Naive B cell (primary cell): ENCODE measurements around the gene GRK5. TPM values are rescaled to one million over a fixed set of nuclear protein-coding genes. Genes with fewer than 3 reads are reported as not detected.
A peak's percentile ranks its signal among the peaks of the same experiment; 100 is the strongest.
"Not testable (repeated sequence)": the region's sequence is repeated elsewhere in the genome, so short reads cannot be mapped to it uniquely, and the experiment has no call there.

Experiments
- ATAC-seq, 2 donors: fragments of 150-1000 bp; cut with Tn5 transposase; 2 replicates each; pipeline ENCODE4 v1.10.0; 2021; ENCODE audit warnings: low read depth in 2 of 2, mild to moderate bottlenecking in 2 of 2, moderate library complexity in 2 of 2
- DNase-seq: peaks from one replicate; pipeline ENCODE4 v3.0.0; 2022
- H3K27ac Mint-ChIP-seq, 6 donors: one replicate each; pipeline ENCODE4 v1.8.0; 2020 to 2022; ENCODE audit warnings: mild to moderate bottlenecking in 6 of 6, mixed read lengths in 6 of 6, moderate library complexity in 5 of 6, inconsistent platforms in 2 of 6
- H3K27me3 Mint-ChIP-seq, 3 donors: one replicate each; pipeline ENCODE4 v1.8.0; 2021 to 2022; ENCODE audit warnings: mixed read lengths in 3 of 3, mild to moderate bottlenecking in 1 of 3
- H3K36me3 Mint-ChIP-seq, 2 donors: one replicate each; pipeline ENCODE4 v1.8.0; 2020 to 2022; ENCODE audit warnings: mixed read lengths in 2 of 2, inconsistent platforms in 1 of 2, mild to moderate bottlenecking in 1 of 2
- H3K4me1 Mint-ChIP-seq, 3 donors: one replicate each; pipeline ENCODE4 v1.8.0; 2020 to 2022; ENCODE audit warnings: mixed read lengths in 3 of 3, inconsistent platforms in 1 of 3, mild to moderate bottlenecking in 1 of 3, moderate library complexity in 1 of 3
- H3K4me3 Mint-ChIP-seq, 8 donors: one replicate each; pipeline ENCODE4 v1.8.0; 2020 to 2022; ENCODE audit warnings: mild to moderate bottlenecking in 8 of 8, mixed read lengths in 8 of 8, moderate library complexity in 8 of 8, inconsistent platforms in 2 of 8
- H3K9me3 Mint-ChIP-seq, 7 donors: one replicate each; pipeline ENCODE4 v1.8.0; 2020 to 2022; ENCODE audit warnings: mixed read lengths in 7 of 7, mild to moderate bottlenecking in 5 of 7, inconsistent platforms in 2 of 7, moderate library complexity in 1 of 7
- polyA plus RNA-seq, 6 donors: library from polyadenylated mRNA; unstranded; fragments of 300-500 nt; fragmentation: Illumina TruSeq; gene quantifications; one replicate each; pipeline ENCODE4 v1.2.3, GENCODE V29; 2021; ENCODE audit warnings: low read depth in 6 of 6

The GRK5 gene
- polyA plus RNA-seq, 6 donors from 2014 or later = 7.2 to 24.6 (median 13.7) TPM

- H3K4me1 Mint-ChIP-seq = peaks cover 35 to 64% (median 64%) of the 10 kb centered on the region in 3 donors
- peaks cover 0 to 3% (median 0%) of the 10 kb centered on the region in 7 donors for H3K9me3 Mint-ChIP-seq
- H3K36me3 Mint-ChIP-seq = peaks cover 0 to 7% of the 10 kb centered on the region in 2 donors
- no peak for DNase-seq
- H3K27ac Mint-ChIP-seq = peak overlapping the region in 5 of 6 donors; percentile 47 to 96 (median 67)
- no peak overlapping the region for H3K4me3 Mint-ChIP-seq
- H3K27me3 Mint-ChIP-seq = no peaks in the 10 kb centered on the region
- ATAC-seq = no peak
Observed at GRCh38 chr10:119238577-119238976, 31.2 kb downstream of the GRK5 start.

DNA sequence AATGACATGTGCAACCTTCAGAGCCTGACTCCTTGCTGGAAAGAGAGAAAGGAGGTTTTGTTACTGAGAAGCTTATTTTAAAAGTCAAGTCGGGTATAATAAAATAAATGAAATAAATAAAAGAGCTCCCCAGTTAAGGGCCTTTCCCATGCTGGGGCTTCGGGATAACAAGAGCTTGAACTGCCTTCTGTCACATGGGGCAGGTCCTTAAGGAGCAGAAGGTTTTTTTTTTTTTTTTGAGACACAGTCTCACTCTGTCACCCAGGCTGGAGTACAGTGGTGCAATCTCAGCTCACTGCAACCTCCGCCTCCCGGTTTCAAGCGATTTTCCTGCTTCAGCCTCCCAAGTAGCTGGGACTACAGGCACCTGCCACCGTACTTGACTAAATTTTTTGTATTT, 31.6 kb downstream of the GRK5 start:
- H3K27ac Mint-ChIP-seq, H3K36me3 Mint-ChIP-seq, H3K4me3 Mint-ChIP-seq, ATAC-seq, H3K27me3 Mint-ChIP-seq, DNase-seq, H3K9me3 Mint-ChIP-seq: not testable (repeated sequence)
- H3K4me1 Mint-ChIP-seq = peaks cover 34 to 64% (median 59%) of the 10 kb centered on the region in 3 donors

DNA sequence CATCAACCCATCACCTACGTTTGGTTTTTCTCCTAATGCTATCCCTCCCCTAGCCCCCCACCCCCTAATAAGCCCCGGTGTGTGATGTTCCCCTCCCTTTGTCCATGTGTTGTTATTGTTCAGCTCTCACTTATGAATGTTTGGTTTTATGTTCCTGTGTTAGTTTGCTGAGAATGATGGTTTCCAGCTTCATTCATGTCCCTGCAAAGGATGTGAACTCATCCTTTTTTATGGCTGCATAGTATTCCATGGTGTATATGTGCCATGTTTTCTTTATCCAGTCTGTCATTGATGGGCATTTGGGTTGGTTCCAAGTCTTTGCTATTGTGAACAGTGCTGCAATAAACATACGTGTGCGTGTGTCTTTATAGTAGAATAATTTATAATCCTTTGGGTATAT, 32.3 kb downstream of the GRK5 start:
- H3K9me3 Mint-ChIP-seq, H3K36me3 Mint-ChIP-seq, H3K4me3 Mint-ChIP-seq, H3K27me3 Mint-ChIP-seq, DNase-seq, ATAC-seq: not testable (repeated sequence)
- peak overlapping the region in 1 of 6 donors; percentile 7 for H3K27ac Mint-ChIP-seq
- peaks cover 34 to 61% (median 53%) of the 10 kb centered on the region in 3 donors for H3K4me1 Mint-ChIP-seq

DNA sequence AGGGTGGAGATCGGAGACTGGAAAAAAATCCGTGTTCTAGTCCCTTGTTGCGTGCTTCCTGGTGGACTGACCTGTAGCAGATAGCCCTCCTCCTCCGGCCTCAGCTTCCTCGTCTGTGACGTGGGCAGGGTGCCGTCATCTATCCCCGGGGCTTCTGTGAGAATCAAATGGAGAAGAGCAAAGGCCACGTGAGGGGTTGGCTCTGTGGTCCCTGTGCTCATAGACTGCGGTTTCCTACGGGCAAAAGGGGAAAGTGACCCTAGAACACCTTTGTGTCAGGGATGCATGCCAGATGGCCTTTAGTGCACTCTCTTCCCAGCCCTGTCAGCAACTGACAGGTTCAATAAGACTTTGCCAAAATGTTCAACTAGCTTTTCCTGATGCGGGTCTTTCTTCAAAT, 33.7 kb downstream of the GRK5 start:
- Mint-ChIP-seq H3K27me3 (no peaks in the 10 kb centered on the region), H3K4me3 (peak overlapping the region in 1 of 8 donors; percentile 15), H3K27ac (peak overlapping the region in 3 of 6 donors; percentile 22 to 47 (median 24)), H3K4me1 (peaks cover 29 to 50% (median 49%) of the 10 kb centered on the region in 3 donors), H3K9me3 (peaks cover 0 to 3% (median 0%) of the 10 kb centered on the region in 7 donors), H3K36me3 (peaks cover 0 to 7% of the 10 kb centered on the region in 2 donors)
- DNase-seq = no peak
- no peak for ATAC-seq

- Mint-ChIP-seq H3K4me3 (no peak overlapping the region), H3K4me1 (peaks cover 28 to 45% (median 41%) of the 10 kb centered on the region in 3 donors)
- no peak for DNase-seq
Observed at GRCh38 chr10:119242186-119242585, 34.8 kb downstream of the GRK5 start.

GRCh38 chr10:119243488-119243887, 36.1 kb downstream of the GRK5 start:
- Mint-ChIP-seq H3K27ac (peak overlapping the region in 1 of 6 donors; percentile 8), H3K9me3 (peaks cover 0 to 3% (median 0%) of the 10 kb centered on the region in 7 donors), H3K36me3 (peaks cover 0 to 7% of the 10 kb centered on the region in 2 donors), H3K27me3 (no peaks in the 10 kb centered on the region), H3K4me3 (no peak overlapping the region), H3K4me1 (peaks cover 18 to 32% (median 29%) of the 10 kb centered on the region in 3 donors)
- DNase-seq = no peak
- ATAC-seq = no peak

More at GRCh38 chr10:119242186-119242585, 34.8 kb downstream of the GRK5 start:
- peaks cover 0 to 3% (median 0%) of the 10 kb centered on the region in 7 donors for H3K9me3 Mint-ChIP-seq
- peak overlapping the region in 3 of 6 donors; percentile 27 to 66 (median 49) for H3K27ac Mint-ChIP-seq
- no peak for ATAC-seq
- H3K27me3 Mint-ChIP-seq = no peaks in the 10 kb centered on the region
- peaks cover 0 to 7% of the 10 kb centered on the region in 2 donors for H3K36me3 Mint-ChIP-seq

- ATAC-seq (no peak), DNase-seq (no peak)
- H3K36me3 Mint-ChIP-seq = peaks cover 0 to 7% of the 10 kb centered on the region in 2 donors
- peaks cover 0 to 3% (median 0%) of the 10 kb centered on the region in 7 donors for H3K9me3 Mint-ChIP-seq
- peak overlapping the region in 1 of 6 donors; percentile 8 for H3K27ac Mint-ChIP-seq
- no peaks in the 10 kb centered on the region for H3K27me3 Mint-ChIP-seq
- H3K4me3 Mint-ChIP-seq = no peak overlapping the region
- H3K4me1 Mint-ChIP-seq = peaks cover 18 to 28% (median 27%) of the 10 kb centered on the region in 3 donors
Observed at GRCh38 chr10:119243967-119244366, 36.6 kb downstream of the GRK5 start.

DNA sequence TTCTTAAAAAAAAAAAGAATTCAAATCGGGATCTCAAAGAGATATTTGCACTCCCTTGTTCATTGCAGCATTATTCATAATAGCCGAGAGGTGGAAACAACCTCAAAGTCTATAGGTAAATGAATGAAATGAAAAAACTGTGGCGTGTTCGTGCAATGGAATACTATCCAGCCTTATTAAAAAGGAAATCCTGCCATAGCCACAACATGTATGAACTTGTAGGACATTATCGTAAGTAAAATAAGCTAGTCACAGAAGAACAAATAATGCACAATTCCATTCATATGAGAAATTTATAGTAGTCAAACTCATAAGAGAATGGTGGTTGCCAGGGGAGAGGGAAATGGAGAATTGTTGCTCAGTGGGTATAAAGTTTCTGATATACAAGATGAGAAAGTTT, 37.9 kb downstream of the GRK5 start:
- H3K4me3 Mint-ChIP-seq = no peak overlapping the region
- no peak for DNase-seq
- no peak for ATAC-seq
- no peaks in the 10 kb centered on the region for H3K27me3 Mint-ChIP-seq
- no peak overlapping the region for H3K27ac Mint-ChIP-seq
- H3K9me3 Mint-ChIP-seq = no peaks in the 10 kb centered on the region
- H3K36me3 Mint-ChIP-seq = peaks cover 0 to 7% of the 10 kb centered on the region in 2 donors
- H3K4me1 Mint-ChIP-seq = peaks cover 18 to 31% (median 28%) of the 10 kb centered on the region in 3 donors

DNA sequence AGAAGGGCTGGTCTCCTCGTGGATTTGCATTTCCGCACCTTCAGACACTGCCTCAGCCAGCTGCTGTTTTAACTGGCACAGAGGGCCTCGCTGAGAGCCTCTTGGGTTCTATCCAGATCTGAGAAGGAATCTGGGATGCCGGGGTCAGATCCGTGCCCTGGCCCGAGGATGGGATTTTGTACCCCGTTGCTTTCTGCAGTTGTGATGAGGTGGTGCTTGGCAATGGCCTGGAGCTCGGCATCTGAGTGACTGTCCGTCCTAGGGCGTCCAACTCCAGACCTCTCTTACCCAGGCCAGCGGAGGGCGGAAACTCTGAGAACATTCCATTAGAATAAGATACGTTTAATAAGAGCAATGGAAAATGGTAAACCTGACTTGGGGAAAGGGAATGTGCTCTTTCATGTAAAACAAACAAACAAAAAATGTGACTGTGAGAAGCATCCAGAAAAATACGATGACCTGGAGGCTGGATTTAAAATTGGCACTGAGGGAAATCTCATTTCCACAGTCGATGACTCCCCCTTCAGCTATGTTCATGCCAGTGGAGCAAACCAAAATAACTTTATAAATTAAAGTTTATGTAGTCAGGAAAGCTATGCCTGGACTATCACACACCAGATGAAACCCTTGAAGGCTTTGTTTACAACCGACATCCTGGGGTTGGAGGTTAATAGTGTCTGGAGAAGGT, 39.6 kb downstream of the GRK5 start:
- H3K4me3 Mint-ChIP-seq = no peak overlapping the region
- H3K36me3 Mint-ChIP-seq = peaks cover 0 to 7% of the 10 kb centered on the region in 2 donors
- H3K9me3 Mint-ChIP-seq = no peaks in the 10 kb centered on the region
- H3K27ac Mint-ChIP-seq = peak overlapping the region in 2 of 6 donors; percentile 18 to 22
- DNase-seq (no peak), ATAC-seq (no peak)
- no peaks in the 10 kb centered on the region for H3K27me3 Mint-ChIP-seq
- H3K4me1 Mint-ChIP-seq = peaks cover 13 to 32% (median 24%) of the 10 kb centered on the region in 3 donors

GRCh38 chr10:119247550-119247894, 40.2 kb downstream of the GRK5 start:
- Mint-ChIP-seq H3K27ac (peak overlapping the region in 1 of 6 donors; percentile 22), H3K9me3 (no peaks in the 10 kb centered on the region), H3K4me1 (peaks cover 7 to 30% (median 24%) of the 10 kb centered on the region in 3 donors), H3K4me3 (no peak overlapping the region), H3K27me3 (no peaks in the 10 kb centered on the region), H3K36me3 (peaks cover 0 to 4% of the 10 kb centered on the region in 2 donors)
- ATAC-seq (no peak), DNase-seq (no peak)

- DNase-seq (no peak), ATAC-seq (no peak)
- Mint-ChIP-seq H3K27me3 (no peaks in the 10 kb centered on the region), H3K4me3 (no peak overlapping the region), H3K27ac (peak overlapping the region in 3 of 6 donors; percentile 18 to 63 (median 43)), H3K36me3 (no peaks in the 10 kb centered on the region), H3K9me3 (no peaks in the 10 kb centered on the region), H3K4me1 (peaks cover 7 to 32% (median 26%) of the 10 kb centered on the region in 3 donors)
Observed at GRCh38 chr10:119248184-119248583, 40.8 kb downstream of the GRK5 start.

DNA sequence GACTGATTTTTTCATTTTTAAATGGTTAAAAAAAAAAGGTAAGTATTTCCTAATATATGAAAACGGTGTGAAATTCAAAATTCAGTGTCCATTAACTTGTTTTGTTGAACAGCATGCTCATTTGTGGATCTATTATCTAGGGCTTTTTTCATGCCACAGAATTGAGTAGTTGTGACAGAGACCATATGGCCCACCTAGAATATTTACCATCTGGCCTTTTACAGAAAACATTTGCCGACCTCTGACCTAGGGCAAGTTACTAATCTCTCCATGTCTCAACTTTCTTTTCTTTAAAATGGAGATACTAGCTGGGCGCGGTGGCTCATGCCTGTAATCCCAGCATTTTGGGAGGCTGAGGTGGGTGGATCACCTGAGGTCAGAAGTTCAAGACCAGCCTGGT, 41.3 kb downstream of the GRK5 start:
- peak overlapping the region in 1 of 6 donors; percentile 18 for H3K27ac Mint-ChIP-seq
- no peaks in the 10 kb centered on the region for H3K27me3 Mint-ChIP-seq
- no peak for ATAC-seq
- peaks cover 7 to 34% (median 31%) of the 10 kb centered on the region in 3 donors for H3K4me1 Mint-ChIP-seq
- H3K9me3 Mint-ChIP-seq = no peaks in the 10 kb centered on the region
- H3K4me3 Mint-ChIP-seq = no peak overlapping the region
- no peaks in the 10 kb centered on the region for H3K36me3 Mint-ChIP-seq
- no peak for DNase-seq

DNA sequence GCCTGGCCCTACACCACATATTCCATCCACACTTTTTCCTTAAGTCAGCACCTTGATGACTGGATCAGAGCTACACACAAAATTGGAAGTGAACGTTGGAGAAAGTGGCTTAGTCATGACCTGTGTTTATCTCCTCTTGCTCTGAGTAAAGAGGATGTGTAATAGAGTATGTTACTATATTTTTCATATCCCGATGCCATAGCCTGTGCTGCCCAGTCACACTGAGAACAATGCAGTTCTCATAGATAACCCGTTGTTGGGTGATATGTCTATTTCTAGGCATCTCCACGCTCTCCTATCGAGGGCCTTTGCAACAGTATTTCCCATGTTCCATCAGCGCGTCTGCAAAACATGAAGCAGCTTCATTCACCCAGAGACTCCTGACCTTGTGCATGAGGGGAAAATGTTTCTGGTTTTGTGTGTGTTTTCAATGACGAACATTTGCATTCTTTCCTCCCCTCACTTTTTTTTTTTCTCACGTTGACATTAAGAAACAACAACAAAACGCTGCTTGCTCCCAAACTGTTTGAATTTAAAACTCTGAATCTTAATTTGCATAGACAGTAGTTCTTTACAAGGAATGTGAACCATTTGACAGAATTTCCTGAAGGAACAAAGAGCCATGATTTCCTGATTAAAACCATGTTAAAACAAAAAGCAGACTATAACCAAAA, 43.4 kb downstream of the GRK5 start:
- Mint-ChIP-seq H3K4me1 (peaks cover 13 to 46% (median 33%) of the 10 kb centered on the region in 3 donors), H3K36me3 (no peaks in the 10 kb centered on the region), H3K9me3 (no peaks in the 10 kb centered on the region), H3K4me3 (no peak overlapping the region), H3K27me3 (no peaks in the 10 kb centered on the region), H3K27ac (peak overlapping the region in 4 of 6 donors; percentile 49 to 87 (median 84))
- ATAC-seq = no peak
- DNase-seq = no peak

- H3K27ac Mint-ChIP-seq = peak overlapping the region in 5 of 6 donors; percentile 24 to 87 (median 83)
- H3K4me3 Mint-ChIP-seq = no peak overlapping the region
- peaks cover 13 to 46% (median 33%) of the 10 kb centered on the region in 3 donors for H3K4me1 Mint-ChIP-seq
- H3K36me3 Mint-ChIP-seq = no peaks in the 10 kb centered on the region
- DNase-seq (no peak), ATAC-seq (no peak)
- no peaks in the 10 kb centered on the region for H3K27me3 Mint-ChIP-seq
- no peaks in the 10 kb centered on the region for H3K9me3 Mint-ChIP-seq
Observed at GRCh38 chr10:119251315-119251708, 43.9 kb downstream of the GRK5 start.
